Trophoblast cell (in vitro differentiated cells and primary cell): ENCODE measurements around the gene EIF4E3.
A peak's percentile ranks its signal among the peaks of the same experiment; 100 is the strongest.

Experiments
- DNase-seq, 2 donors: peaks; one replicate each; pipeline ENCODE4 v3.0.0-alpha.2; 2016
- H2AFZ ChIP-seq: 2 replicates; pipeline ENCODE4 v1.6.1; 2013; ENCODE audit warnings: low read length, moderate library complexity, mild to moderate bottlenecking; ENCODE audit not compliant: insufficient read depth, poor library complexity
- H2AK5ac ChIP-seq: 2 replicates; pipeline ENCODE4 v1.6.1; 2013; ENCODE audit warnings: mild to moderate bottlenecking, low read length
- H2BK120ac ChIP-seq: 2 replicates; pipeline ENCODE4 v1.6.1; 2013; ENCODE audit warnings: low read length, mild to moderate bottlenecking, moderate library complexity; ENCODE audit not compliant: insufficient read depth, poor library complexity
- H2BK12ac ChIP-seq: 2 replicates; pipeline ENCODE4 v1.6.1; 2013; ENCODE audit warnings: mild to moderate bottlenecking, low read length, moderate library complexity
- H2BK5ac ChIP-seq: 2 replicates; pipeline ENCODE4 v1.6.1; 2013; ENCODE audit warnings: low read length, low read depth, moderate library complexity, mild to moderate bottlenecking; ENCODE audit not compliant: poor library complexity
- H3K14ac ChIP-seq: 2 replicates; pipeline ENCODE4 v1.6.1; 2013; ENCODE audit warnings: mild to moderate bottlenecking, low read length
- H3K18ac ChIP-seq: 2 replicates; pipeline ENCODE4 v1.6.1; 2013; ENCODE audit warnings: mild to moderate bottlenecking, low read length
- H3K23ac ChIP-seq: 2 replicates; pipeline ENCODE4 v1.6.1; 2013; ENCODE audit warnings: low read length
- H3K27ac ChIP-seq: 2 replicates; pipeline ENCODE4 v1.5.1; 2013; ENCODE audit warnings: low read depth, mild to moderate bottlenecking, inconsistent platforms, low read length, moderate library complexity
- H3K27me3 ChIP-seq: 2 replicates; pipeline ENCODE4 v1.6.1; 2013; ENCODE audit warnings: inconsistent platforms, mild to moderate bottlenecking, low read length, moderate library complexity; ENCODE audit not compliant: insufficient read depth
- H3K36me3 ChIP-seq, 2 experiments: 1 replicate in 1 of 2; 2 replicates in 1 of 2; pipeline ENCODE4 v1.6.1; 2013; ENCODE audit warnings: low read length in 2 of 2, mild to moderate bottlenecking in 2 of 2, moderate library complexity in 1 of 2; ENCODE audit not compliant: insufficient read depth in 2 of 2, control insufficient read depth in 1 of 2
- H3K4ac ChIP-seq: 2 replicates; pipeline ENCODE4 v1.6.1; 2013; ENCODE audit warnings: low read depth, mild to moderate bottlenecking, low read length, moderate library complexity
- H3K4me1 ChIP-seq, 2 experiments: 1 replicate in 1 of 2; 2 replicates in 1 of 2; pipeline ENCODE4 v1.6.1; 2013; ENCODE audit warnings: low read length in 2 of 2, mild to moderate bottlenecking in 2 of 2, moderate library complexity in 1 of 2; ENCODE audit not compliant: insufficient read depth in 2 of 2, control insufficient read depth in 1 of 2
- H3K4me2 ChIP-seq: 2 replicates; pipeline ENCODE4 v1.6.1; 2013; ENCODE audit warnings: inconsistent platforms, mild to moderate bottlenecking, low read length, moderate library complexity
- H3K4me3 ChIP-seq: 2 replicates; pipeline ENCODE4 v1.5.1; 2013; ENCODE audit warnings: mild to moderate bottlenecking, low read depth, low read length, inconsistent platforms
- H3K79me1 ChIP-seq: one replicate; pipeline ENCODE4 v1.6.1; 2013; ENCODE audit warnings: low read length
- H3K79me2 ChIP-seq: 2 replicates; pipeline ENCODE4 v1.6.1; 2013; ENCODE audit warnings: low read length, mild to moderate bottlenecking; ENCODE audit not compliant: control insufficient read depth, insufficient read depth, poor library complexity
- H3K9ac ChIP-seq: 2 replicates; pipeline ENCODE4 v1.6.1; 2013; ENCODE audit warnings: mild to moderate bottlenecking, low read length
- H3K9me3 ChIP-seq: 2 replicates; pipeline ENCODE4 v1.6.1; 2013; ENCODE audit warnings: low read depth, mild to moderate bottlenecking, control low read depth, inconsistent platforms, low read length; ENCODE audit not compliant: insufficient read depth
- H4K12ac ChIP-seq: 2 replicates; pipeline ENCODE4 v1.6.1; 2013; ENCODE audit warnings: low read depth, mild to moderate bottlenecking, low read length, moderate library complexity
- H4K8ac ChIP-seq: 2 replicates; pipeline ENCODE4 v1.6.1; 2013; ENCODE audit warnings: low read depth, mild to moderate bottlenecking, low read length, moderate library complexity
- H4K91ac ChIP-seq: one replicate; pipeline ENCODE4 v1.6.1; 2013; ENCODE audit warnings: low read depth, mild to moderate bottlenecking, low read length, moderate library complexity
- WGBS: extraction: QIAGEN DNeasy Blood & Tissue Kit; methylation state at CpG from one replicate; pipeline ENCODE4 v1.1.7; 2013; ENCODE audit warnings: missing lambda C conversion rate; ENCODE audit not compliant: insufficient read length, insufficient coverage; ENCODE audit errors: extremely low coverage; 5-methylcytosine and 5-hydroxymethylcytosine counted together

Gene EIF4E3

GRCh38 chr3:71704915-71705314, 20.3 kb downstream of the EIF4E3 start:
- H4K12ac ChIP-seq, result no peak overlapping the region
- no peak overlapping the region for H4K8ac ChIP-seq
- no peak overlapping the region for H2BK120ac ChIP-seq
- H3K4me1 ChIP-seq, result peaks cover 9 to 10% of the 10 kb centered on the region in 2 experiments
- H3K18ac ChIP-seq, result no peak overlapping the region
- H3K9me3 ChIP-seq, result no peaks in the 10 kb centered on the region
- no peak overlapping the region for H2AFZ ChIP-seq
- H3K9ac ChIP-seq, result no peak overlapping the region
- H3K27ac ChIP-seq, result no peak overlapping the region
- no peak overlapping the region for H3K4ac ChIP-seq
- no peak overlapping the region for H3K4me2 ChIP-seq
- peaks cover 3% of the 10 kb centered on the region for H3K79me1 ChIP-seq
- no peaks in the 10 kb centered on the region for H3K27me3 ChIP-seq
- no peak overlapping the region for H4K91ac ChIP-seq
- H2BK5ac ChIP-seq, result no peak overlapping the region
- H2BK12ac ChIP-seq, result no peak overlapping the region
- H3K36me3 ChIP-seq, result no peaks in the 10 kb centered on the region
- H3K79me2 ChIP-seq, result peaks cover 2% of the 10 kb centered on the region
- H3K14ac ChIP-seq, result no peak overlapping the region
- no peak overlapping the region for H3K4me3 ChIP-seq
- no peak overlapping the region for H3K23ac ChIP-seq
- no peak overlapping the region for H2AK5ac ChIP-seq
- no peak for DNase-seq

DNA sequence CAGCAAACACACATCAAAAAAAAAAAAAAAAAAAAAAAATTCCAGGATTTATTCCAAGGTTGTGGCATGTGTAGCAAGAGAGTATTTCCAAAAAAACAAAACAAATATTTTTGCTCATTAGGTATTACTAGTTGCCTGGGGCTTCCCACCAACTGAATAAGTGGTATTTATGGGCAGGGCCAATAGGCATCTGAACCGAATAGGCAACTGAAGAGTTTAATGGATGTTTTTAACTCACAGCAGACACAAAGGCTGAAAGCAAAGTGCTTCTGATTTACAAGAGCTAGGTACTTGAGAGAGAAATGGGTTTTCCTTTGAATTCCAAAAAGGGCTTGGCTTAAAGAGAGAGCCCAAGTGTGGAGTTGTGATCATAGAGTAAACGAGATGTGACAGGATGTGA, 21.4 kb downstream of the EIF4E3 start:
- Histone ChIP-seq H3K36me3 (no peaks in the 10 kb centered on the region), H2BK120ac (no peak overlapping the region), H3K4ac (no peak overlapping the region), H3K4me1 (peaks cover 9 to 10% of the 10 kb centered on the region in 2 experiments), H3K27ac (peak overlapping the region; percentile 20), H4K91ac (no peak overlapping the region), H3K79me1 (peaks cover 3% of the 10 kb centered on the region), H3K18ac (no peak overlapping the region), H2AK5ac (no peak overlapping the region), H4K8ac (no peak overlapping the region), H3K9me3 (no peaks in the 10 kb centered on the region), H2BK5ac (no peak overlapping the region), H3K4me2 (no peak overlapping the region), H3K79me2 (peaks cover 2% of the 10 kb centered on the region), H3K4me3 (no peak overlapping the region), H3K27me3 (no peaks in the 10 kb centered on the region), H3K9ac (no peak overlapping the region), H2AFZ (no peak overlapping the region), H2BK12ac (no peak overlapping the region), H3K14ac (no peak overlapping the region), H3K23ac (no peak overlapping the region), H4K12ac (no peak overlapping the region)
- no CpG with 5 or more reads among the region's 2 CpGs for WGBS
- DNase-seq, result peak in 1 of 2 donors; percentile 34

- no peak overlapping the region for H2AFZ ChIP-seq
- H3K4ac ChIP-seq, result no peak overlapping the region
- no peaks in the 10 kb centered on the region for H3K27me3 ChIP-seq
- H3K23ac ChIP-seq, result no peak overlapping the region
- peaks cover 3% of the 10 kb centered on the region for H3K79me1 ChIP-seq
- no peak overlapping the region for H4K12ac ChIP-seq
- H3K4me2 ChIP-seq, result no peak overlapping the region
- H3K4me3 ChIP-seq, result no peak overlapping the region
- peak overlapping the region; percentile 19 for H2BK5ac ChIP-seq
- peak; percentile 30 to 82 for DNase-seq
- H3K4me1 ChIP-seq, result peaks cover 9 to 10% of the 10 kb centered on the region in 2 experiments
- H3K18ac ChIP-seq, result no peak overlapping the region
- H3K36me3 ChIP-seq, result peaks cover 0 to 2% of the 10 kb centered on the region in 2 experiments
- no peak overlapping the region for H3K9ac ChIP-seq
- H2AK5ac ChIP-seq, result no peak overlapping the region
- peak overlapping the region; percentile 25 for H4K91ac ChIP-seq
- no CpG with 5 or more reads among the region's 7 CpGs for WGBS
- no peak overlapping the region for H2BK12ac ChIP-seq
- no peaks in the 10 kb centered on the region for H3K9me3 ChIP-seq
- H3K79me2 ChIP-seq, result peaks cover 2% of the 10 kb centered on the region
- H2BK120ac ChIP-seq, result no peak overlapping the region
- no peak overlapping the region for H3K14ac ChIP-seq
- no peak overlapping the region for H4K8ac ChIP-seq
- no peak overlapping the region for H3K27ac ChIP-seq
These were observed 22.8 kb downstream of the EIF4E3 start for GRCh38 chr3:71702131-71703024.

GRCh38 chr3:71701251-71701762, 23.9 kb downstream of the EIF4E3 start:
- Histone ChIP-seq H2BK12ac (no peak overlapping the region), H3K4me1 (peaks cover 9 to 10% of the 10 kb centered on the region in 2 experiments), H2BK120ac (no peak overlapping the region), H2AFZ (no peak overlapping the region), H3K9ac (no peak overlapping the region), H3K27me3 (no peaks in the 10 kb centered on the region), H3K14ac (no peak overlapping the region), H3K4ac (no peak overlapping the region), H4K8ac (no peak overlapping the region), H3K27ac (no peak overlapping the region), H3K36me3 (peaks cover 0 to 2% of the 10 kb centered on the region in 2 experiments), H3K23ac (no peak overlapping the region), H3K18ac (no peak overlapping the region), H2BK5ac (no peak overlapping the region), H4K91ac (no peak overlapping the region), H4K12ac (no peak overlapping the region), H2AK5ac (no peak overlapping the region), H3K4me2 (no peak overlapping the region), H3K9me3 (no peaks in the 10 kb centered on the region), H3K79me2 (peaks cover 2% of the 10 kb centered on the region), H3K79me1 (peaks cover 3% of the 10 kb centered on the region), H3K4me3 (no peak overlapping the region)
- DNase-seq, result peak in 1 of 2 donors; percentile 54
- no CpG with 5 or more reads among the region's 3 CpGs for WGBS
